Left lung (tissue), 10 donors: Measurements from ENCODE around the gene SRCAP. TPM values are rescaled to one million over a fixed set of nuclear protein-coding genes. Genes with fewer than 3 reads are reported as not detected.

Experiments used
- ATAC-seq: fragments of 200-7000 bp; cut with Tn5 transposase; one replicate; pipeline ENCODE4 v1.9.1; 2020; ENCODE audit warnings: moderate library complexity
- DNase-seq, 4 donors: peaks; one replicate each; pipeline ENCODE4 v3.0.0-alpha.2; 2013 to 2020
- H3K27ac ChIP-seq, 2 donors: fragments of 200-600 bp; sonication (generic) in 1 of 2; one replicate each; pipeline versions ENCODE4 v1.5.0 to v1.8.0; 2020 to 2021
- H3K27me3 ChIP-seq, 2 donors: fragments of 200-600 bp; sonication (generic) in 1 of 2; one replicate each; pipeline versions ENCODE4 v1.5.0 to v1.8.0; 2020 to 2021
- H3K36me3 ChIP-seq, 2 donors: fragments of 200-600 bp; sonication (generic) in 1 of 2; one replicate each; pipeline versions ENCODE4 v1.5.0 to v1.8.0; 2020 to 2021
- H3K4me1 ChIP-seq, 2 donors: fragments of 200-600 bp; one replicate each; pipeline ENCODE4 v1.8.0; 2021
- H3K4me3 ChIP-seq, 2 donors: fragments of 200-600 bp; sonication (generic) in 1 of 2; one replicate each; pipeline versions ENCODE4 v1.5.0 to v1.8.0; 2020 to 2021; ENCODE audit warnings: mild to moderate bottlenecking in 1 of 2
- H3K9me3 ChIP-seq, 2 donors: fragments of 200-600 bp; sonication (generic) in 1 of 2; one replicate each; pipeline versions ENCODE4 v1.5.0 to v1.8.0; 2020 to 2021
- intact Hi-C, 2 donors: fragments of 100-400 bp; cut with DNase I; formaldehyde crosslinking; loops; one replicate each; pipeline versions ENCODE4 v1.11.2 to v1.14.2; 2022
- polyA plus RNA-seq, 6 donors: library from polyadenylated mRNA; unstranded; fragments of 120-200 nt; gene quantifications; one replicate each; pipeline ENCODE4 v1.2.1, GENCODE V29; 2013; ENCODE audit not compliant: insufficient read length in 6 of 6
- total RNA-seq, 2 donors: library from RNA; stranded (reverse); fragmentation: NEBNext Ultra II Directional; extraction: Animal tissue kit (Norgen Biotek cat#: 25700); gene quantifications; one replicate each; pipeline ENCODE4 v1.2.1, GENCODE V29; 2021
- TF ChIP-seq, protein P1 (sequence below), 2 donors: fragments of 200-600 bp; sonication (generic) in 1 of 2; IDR thresholded peaks; one replicate each; pipeline versions ENCODE4 v1.5.0 to v1.8.0; 2021; ENCODE audit warnings: antibody characterized with exemption in 2 of 2
- donor health status: DM: no; HTN: yes; CAD: no.
- donor health status: DM: no; HTN: no; CAD: no.

Gene SRCAP
- total and polyA plus RNA-seq, 8 donors: 30.7 to 67.4 (median 40.6) TPM

DNA sequence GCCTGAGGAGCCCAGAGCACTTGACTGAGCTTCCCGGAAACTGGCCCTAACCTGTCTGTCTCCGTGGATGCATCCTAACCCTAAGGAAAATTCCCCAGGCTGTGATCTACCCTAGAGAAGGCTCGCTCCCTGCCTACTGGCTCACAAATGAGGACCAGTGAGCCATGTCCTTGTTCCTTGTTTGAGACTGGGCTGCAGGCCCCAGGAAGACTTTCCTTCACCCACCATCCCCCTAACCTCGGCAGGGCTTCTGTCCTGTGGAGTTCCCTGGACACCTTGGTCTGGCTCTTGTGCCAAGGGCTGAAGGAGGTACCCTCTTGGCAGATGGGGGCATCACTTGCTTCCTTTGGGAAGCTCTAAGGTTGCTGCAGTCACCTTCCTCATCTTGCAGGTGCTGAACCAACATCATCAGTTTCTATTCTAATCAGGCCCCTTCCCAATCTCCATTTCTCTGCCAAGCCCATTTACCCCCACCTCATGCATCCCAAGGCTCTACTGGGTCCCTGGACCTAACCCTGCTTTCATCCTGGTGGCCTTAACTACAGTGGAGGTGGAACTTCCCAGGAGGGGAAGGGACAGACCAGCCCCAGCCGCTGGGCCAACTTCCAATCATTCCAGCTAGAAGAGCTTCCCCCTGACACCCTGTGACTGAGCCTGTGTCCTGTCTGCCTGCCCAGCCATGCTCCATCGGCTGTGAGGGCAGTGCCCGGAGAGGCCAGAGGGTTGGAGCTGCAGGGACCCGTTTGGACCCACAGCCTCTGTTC, 75.6 kb downstream of the SRCAP start:
- Histone ChIP-seq H3K27ac (peak overlapping the region; percentile 82 to 89), H3K4me1 (peaks cover 5 to 33% of the 10 kb centered on the region in 2 donors), H3K9me3 (no peaks in the 10 kb centered on the region), H3K36me3 (peaks cover 0 to 54% of the 10 kb centered on the region in 2 donors), H3K4me3 (peak overlapping the region; percentile 81 to 89), H3K27me3 (no peaks in the 10 kb centered on the region)
- TF ChIP-seq, protein P1, sequence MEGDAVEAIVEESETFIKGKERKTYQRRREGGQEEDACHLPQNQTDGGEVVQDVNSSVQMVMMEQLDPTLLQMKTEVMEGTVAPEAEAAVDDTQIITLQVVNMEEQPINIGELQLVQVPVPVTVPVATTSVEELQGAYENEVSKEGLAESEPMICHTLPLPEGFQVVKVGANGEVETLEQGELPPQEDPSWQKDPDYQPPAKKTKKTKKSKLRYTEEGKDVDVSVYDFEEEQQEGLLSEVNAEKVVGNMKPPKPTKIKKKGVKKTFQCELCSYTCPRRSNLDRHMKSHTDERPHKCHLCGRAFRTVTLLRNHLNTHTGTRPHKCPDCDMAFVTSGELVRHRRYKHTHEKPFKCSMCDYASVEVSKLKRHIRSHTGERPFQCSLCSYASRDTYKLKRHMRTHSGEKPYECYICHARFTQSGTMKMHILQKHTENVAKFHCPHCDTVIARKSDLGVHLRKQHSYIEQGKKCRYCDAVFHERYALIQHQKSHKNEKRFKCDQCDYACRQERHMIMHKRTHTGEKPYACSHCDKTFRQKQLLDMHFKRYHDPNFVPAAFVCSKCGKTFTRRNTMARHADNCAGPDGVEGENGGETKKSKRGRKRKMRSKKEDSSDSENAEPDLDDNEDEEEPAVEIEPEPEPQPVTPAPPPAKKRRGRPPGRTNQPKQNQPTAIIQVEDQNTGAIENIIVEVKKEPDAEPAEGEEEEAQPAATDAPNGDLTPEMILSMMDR (IDR thresholded peaks at IDR 0.05): no peak
- DNase-seq (peak in 1 of 4 donors; percentile 62), ATAC-seq (peak; percentile 5)
- intact Hi-C loops: no loop called here

DNA sequence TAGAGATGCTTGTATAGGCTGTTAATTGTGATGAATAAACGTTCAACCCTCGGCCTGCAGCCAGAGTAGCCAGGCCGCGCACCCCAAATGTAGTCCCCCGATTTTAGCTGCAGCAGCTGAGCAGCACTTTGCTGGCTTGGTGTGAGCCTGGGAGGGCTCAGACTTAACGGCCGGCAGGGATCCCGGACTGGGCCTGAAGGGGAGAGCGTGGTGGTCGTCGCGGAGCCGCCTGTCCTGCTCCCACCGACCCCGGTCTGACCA, 76.1 kb downstream of the SRCAP start:
- Histone ChIP-seq H3K4me1 (peaks cover 5 to 33% of the 10 kb centered on the region in 2 donors), H3K27ac (peak overlapping the region; percentile 82 to 89), H3K27me3 (no peaks in the 10 kb centered on the region), H3K9me3 (no peaks in the 10 kb centered on the region), H3K4me3 (peak overlapping the region; percentile 81 to 89), H3K36me3 (peaks cover 0 to 48% of the 10 kb centered on the region in 2 donors)
- no peak for ATAC-seq
- no peak for DNase-seq
- intact Hi-C loops: no loop called here
- TF ChIP-seq, protein P1 (IDR thresholded peaks at IDR 0.05): no peak

DNA sequence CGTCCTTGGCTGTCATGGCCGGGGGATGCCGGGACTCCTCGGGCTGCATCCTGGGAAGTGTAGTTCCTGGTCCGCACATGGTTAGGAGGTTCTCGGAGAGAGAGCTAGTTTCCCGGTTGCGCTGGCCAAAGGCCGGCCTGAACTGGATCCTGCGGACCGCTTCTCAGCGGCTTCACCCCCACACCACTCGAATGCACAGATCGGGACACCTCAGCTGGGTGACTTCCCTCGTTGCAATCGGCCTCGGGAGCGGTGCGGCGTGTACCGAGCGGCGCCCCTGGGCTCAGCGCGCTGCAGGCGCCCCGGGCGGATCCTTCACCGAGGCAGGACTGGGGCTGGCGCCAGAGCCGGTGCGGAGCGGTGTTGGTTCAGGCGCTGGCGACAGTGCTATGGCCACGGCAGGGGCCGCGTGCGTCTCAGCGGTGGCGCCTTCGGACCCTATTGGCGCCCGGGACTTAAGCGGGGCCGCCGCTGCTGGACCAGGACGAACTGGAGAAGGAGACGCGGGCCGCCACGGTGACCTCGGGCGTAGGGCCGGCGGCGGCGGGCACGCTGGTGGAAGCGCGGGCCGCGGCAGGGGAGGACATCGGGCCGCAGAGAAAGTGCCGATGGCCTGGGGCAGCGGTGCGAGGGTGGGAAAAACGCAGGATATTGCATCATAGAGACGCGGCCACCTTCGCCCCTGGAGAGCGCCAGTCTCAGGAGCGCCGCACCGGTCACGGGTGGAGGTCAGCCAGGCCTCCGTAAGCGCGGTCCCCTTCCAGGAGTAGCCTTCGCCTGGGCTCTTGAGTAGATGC, 76.6 kb downstream of the SRCAP start:
- Histone ChIP-seq H3K27ac (peak overlapping the region; percentile 82 to 89), H3K9me3 (no peaks in the 10 kb centered on the region), H3K4me1 (peaks cover 5 to 38% of the 10 kb centered on the region in 2 donors), H3K27me3 (no peaks in the 10 kb centered on the region), H3K36me3 (peaks cover 0 to 43% of the 10 kb centered on the region in 2 donors), H3K4me3 (peak overlapping the region; percentile 81 to 89)
- TF ChIP-seq, protein P1 (IDR thresholded peaks at IDR 0.05): no peak
- ATAC-seq (peak; percentile 92), DNase-seq (peak; percentile 80 to 92 (median 88))
- intact Hi-C loops: no loop called here

DNA sequence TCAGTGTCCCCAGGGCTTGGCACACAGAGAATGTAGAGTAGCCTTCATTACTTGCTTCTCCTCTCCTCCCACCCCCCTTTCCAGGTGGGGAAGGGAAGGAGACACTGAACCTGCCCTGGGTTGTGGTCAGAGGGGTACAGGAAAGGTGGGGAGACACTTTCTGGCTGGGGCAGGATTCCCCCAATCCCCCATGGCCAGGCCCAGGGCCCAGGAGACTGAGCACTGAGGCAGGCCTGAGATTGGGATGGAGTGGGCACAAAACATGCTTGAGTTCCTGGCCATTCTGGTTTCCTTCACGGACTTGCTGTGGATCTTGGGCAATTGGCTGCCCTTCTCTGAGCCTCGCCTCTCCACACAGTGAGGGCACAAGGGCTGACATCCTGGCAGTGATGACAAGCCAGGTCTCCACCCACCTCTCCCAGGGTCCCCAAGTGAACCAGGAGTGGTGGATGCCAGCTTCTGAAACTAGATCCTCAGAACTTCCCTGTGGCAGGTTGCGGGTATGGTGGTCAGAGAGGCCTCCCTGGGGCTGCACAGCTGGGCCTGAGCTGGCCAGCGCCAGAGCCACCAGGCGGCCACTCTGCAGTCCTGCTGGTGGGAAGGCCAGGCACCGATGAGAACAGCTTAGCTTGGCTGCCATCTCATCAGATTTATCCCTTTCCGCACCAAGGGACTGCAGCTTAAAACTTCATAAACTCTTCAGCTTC, 78.8 kb downstream of the SRCAP start:
- H3K9me3 ChIP-seq: no peaks in the 10 kb centered on the region
- DNase-seq: peak in 1 of 4 donors; percentile 41
- no peak overlapping the region for H3K27ac ChIP-seq
- no peaks in the 10 kb centered on the region for H3K27me3 ChIP-seq
- H3K4me1 ChIP-seq: peaks cover 5 to 47% of the 10 kb centered on the region in 2 donors
- TF ChIP-seq, protein P1 (IDR thresholded peaks at IDR 0.05): no peak
- H3K36me3 ChIP-seq: peaks cover 0 to 37% of the 10 kb centered on the region in 2 donors
- H3K4me3 ChIP-seq: no peak overlapping the region
- ATAC-seq: no peak
- intact Hi-C loops: no loop called here
